CD4-positive, alpha-beta memory T cell (primary cell): Measurements from ENCODE around the gene STX5. TPM values are rescaled to one million over a fixed set of nuclear protein-coding genes. Genes with fewer than 3 reads are reported as not detected.

Experiments used
- CTCF ChIA-PET: fragments of 350-600 bp; sonication (Branson Sonifier 250); formaldehyde crosslinking; loops from one replicate; lab custom pipeline; 2021; ENCODE audit warnings: inconsistent platforms; ENCODE audit not compliant: partially characterized antibody; lab: Charles Lee
- POLR2A ChIA-PET: fragments of 350-600 bp; sonication (Branson Sonifier 250); formaldehyde crosslinking; loops from one replicate; lab custom pipeline; 2021; ENCODE audit not compliant: partially characterized antibody; lab: Charles Lee
- DNase-seq, 5 donors: peaks; one replicate each; pipeline versions ENCODE4 v3.0.0 to v3.0.0-alpha.2; 2020 to 2022; ENCODE audit warnings: mixed read lengths in 1 of 5
- H3K27ac ChIP-seq: one replicate; pipeline ENCODE4 v1.7.0; 2013; ENCODE audit warnings: low read depth, low read length
- H3K27me3 ChIP-seq: 2 replicates; pipeline ENCODE4 v1.7.0; 2013; ENCODE audit warnings: mild to moderate bottlenecking, low read length, moderate library complexity; ENCODE audit not compliant: insufficient read depth
- H3K36me3 ChIP-seq: 2 replicates; pipeline ENCODE4 v1.7.0; 2013; ENCODE audit warnings: mild to moderate bottlenecking, low read length, moderate library complexity; ENCODE audit not compliant: insufficient read depth
- H3K4me1 ChIP-seq: 2 replicates; pipeline ENCODE4 v1.7.0; 2013; ENCODE audit warnings: mild to moderate bottlenecking, low read length, moderate library complexity; ENCODE audit not compliant: insufficient read depth
- H3K4me3 ChIP-seq, 2 donors: one replicate each; pipeline ENCODE4 v1.7.0; 2013; ENCODE audit warnings: low read length in 2 of 2, mild to moderate bottlenecking in 1 of 2
- H3K9me3 ChIP-seq, 2 donors: one replicate each; pipeline ENCODE4 v1.7.0; 2013; ENCODE audit warnings: low read length in 2 of 2, control low read depth in 1 of 2; ENCODE audit not compliant: control insufficient read depth in 1 of 2
- H3K27ac Mint-ChIP-seq, 7 donors: one replicate each; pipeline ENCODE4 v1.8.0; 2020 to 2021; ENCODE audit warnings: mixed read lengths in 7 of 7, mild to moderate bottlenecking in 6 of 7, inconsistent platforms in 3 of 7, moderate library complexity in 3 of 7
- H3K27me3 Mint-ChIP-seq, 2 donors: one replicate each; pipeline ENCODE4 v1.8.0; 2020 to 2021; ENCODE audit warnings: mixed read lengths in 2 of 2
- H3K36me3 Mint-ChIP-seq, 2 donors: one replicate each; pipeline ENCODE4 v1.8.0; 2020 to 2021; ENCODE audit warnings: mixed read lengths in 2 of 2, inconsistent platforms in 1 of 2, mild to moderate bottlenecking in 1 of 2
- H3K4me1 Mint-ChIP-seq, 4 donors: one replicate each; pipeline ENCODE4 v1.8.0; 2020 to 2021; ENCODE audit warnings: mixed read lengths in 4 of 4, mild to moderate bottlenecking in 1 of 4
- H3K4me3 Mint-ChIP-seq, 8 donors: one replicate each; pipeline ENCODE4 v1.8.0; 2020 to 2021; ENCODE audit warnings: mixed read lengths in 8 of 8, mild to moderate bottlenecking in 7 of 8, moderate library complexity in 6 of 8, inconsistent platforms in 3 of 8
- H3K9me3 Mint-ChIP-seq, 8 donors: one replicate each; pipeline ENCODE4 v1.8.0; 2020 to 2021; ENCODE audit warnings: mixed read lengths in 8 of 8, mild to moderate bottlenecking in 5 of 8, inconsistent platforms in 3 of 8, moderate library complexity in 1 of 8
- intact Hi-C: fragments of 100-400 bp; cut with micrococcal nuclease; formaldehyde crosslinking; loops from one replicate; pipeline ENCODE4 v1.15.1; 2023
- polyA plus RNA-seq, 2 donors: library from polyadenylated mRNA; unstranded; fragments of 300-500 nt; fragmentation: Illumina TruSeq; gene quantifications; one replicate each; pipeline ENCODE4 v1.2.3, GENCODE V29; 2021
- total RNA-seq, 2 experiments: library from RNA; stranded (reverse); gene quantifications; one replicate each; pipeline ENCODE4 v1.2.3, GENCODE V29; 2021

The STX5 gene
- total and polyA plus RNA-seq, 4 experiments from 2014 or later: 30.4 to 67.9 (median 48.9) TPM

GRCh38 chr11:62791501-62792201, 40.2 kb downstream of the STX5 start, which contains the start of gene TMEM223:
TMEM223 (minus strand) TSS chr11:62792006; CDS start chr11:62791994, 12 bp downstream.
- H3K4me3 Mint-ChIP-seq: peak within 1 kb of the TSS; percentile 83 to 95 (median 88)
- peaks cover 31 to 73% (median 48%) of the 10 kb centered on the region in 4 donors for H3K4me1 Mint-ChIP-seq
- intact Hi-C loops: loop anchor here (1.0 kb wide), 2 partner anchors 14 to 64 kb away; partner anchors contain the start of gene NXF1
- no peaks in the 10 kb centered on the region for H3K27me3 Mint-ChIP-seq
- no peaks in the 10 kb centered on the region for H3K9me3 ChIP-seq
- H3K4me1 ChIP-seq: peaks cover 46% of the 10 kb centered on the region
- H3K9me3 Mint-ChIP-seq: peaks cover 0 to 1% (median 0%) of the 10 kb centered on the region in 8 donors
- peak within 1 kb of the TSS; percentile 66 to 81 for H3K4me3 ChIP-seq
- peak within 1 kb of the TSS; percentile 84 for H3K27ac ChIP-seq
- peak; percentile 86 to 92 (median 87) for DNase-seq
- H3K36me3 ChIP-seq: peaks cover 55% of the 10 kb centered on the region
- CTCF ChIA-PET: no interaction called here
- POLR2A ChIA-PET: interaction anchor here (0.8 to 25.8 kb wide), 17 partner anchors 12 to 170 kb away, joined by 3 to 801 read pairs (median 7); partner anchors contain the start of genes B3GAT3, C11orf98, CSKMT and HNRNPUL2
- no peaks in the 10 kb centered on the region for H3K27me3 ChIP-seq
- peaks cover 35 to 74% of the 10 kb centered on the region in 2 donors for H3K36me3 Mint-ChIP-seq
- H3K27ac Mint-ChIP-seq: peak within 1 kb of the TSS; percentile 89 to 98 (median 95)

GRCh38 chr11:62789576-62789975, 42.3 kb downstream of the STX5 start:
- Histone ChIP-seq H3K27ac (peak overlapping the region; percentile 84), H3K4me1 (peaks cover 55% of the 10 kb centered on the region), H3K9me3 (no peaks in the 10 kb centered on the region), H3K4me3 (no peak overlapping the region), H3K36me3 (peaks cover 34% of the 10 kb centered on the region), H3K27me3 (no peaks in the 10 kb centered on the region)
- DNase-seq: no peak
- Mint-ChIP-seq H3K36me3 (peaks cover 19 to 59% of the 10 kb centered on the region in 2 donors), H3K27ac (peak overlapping the region; percentile 89 to 98 (median 96)), H3K4me3 (peak overlapping the region; percentile 53 to 95 (median 80)), H3K4me1 (peaks cover 36 to 74% (median 56%) of the 10 kb centered on the region in 4 donors), H3K27me3 (no peaks in the 10 kb centered on the region), H3K9me3 (peaks cover 0 to 1% (median 0%) of the 10 kb centered on the region in 8 donors)
- intact Hi-C loops: no loop called here
- CTCF ChIA-PET: interaction anchor here (0.6 to 5.4 kb wide), 5 partner anchors 18 to 92 kb away, joined by 3 to 72 read pairs (median 3); partner anchors contain the start of genes SLC3A2, TAF6L and ZBTB3
- POLR2A ChIA-PET: interaction anchor here (1.0 to 25.8 kb wide), 12 partner anchors 14 to 236 kb away, joined by 3 to 801 read pairs (median 38); partner anchors contain the start of genes C11orf98, CSKMT, HNRNPUL2 and NXF1

GRCh38 chr11:62788991-62789390, 42.9 kb downstream of the STX5 start:
- intact Hi-C loops: no loop called here
- peak overlapping the region; percentile 89 to 98 (median 97) for H3K27ac Mint-ChIP-seq
- H3K4me1 Mint-ChIP-seq: peaks cover 34 to 68% (median 53%) of the 10 kb centered on the region in 4 donors
- H3K27ac ChIP-seq: no peak overlapping the region
- peaks cover 0 to 1% (median 0%) of the 10 kb centered on the region in 8 donors for H3K9me3 Mint-ChIP-seq
- POLR2A ChIA-PET: interaction anchor here (0.7 to 25.8 kb wide), 13 partner anchors 15 to 236 kb away, joined by 3 to 801 read pairs (median 25); partner anchors contain the start of genes GNG3, HNRNPUL2, NXF1 and SLC3A2
- no peak for DNase-seq
- H3K36me3 Mint-ChIP-seq: peaks cover 13 to 53% of the 10 kb centered on the region in 2 donors
- H3K4me3 ChIP-seq: no peak overlapping the region
- H3K9me3 ChIP-seq: no peaks in the 10 kb centered on the region
- no peaks in the 10 kb centered on the region for H3K27me3 Mint-ChIP-seq
- no peaks in the 10 kb centered on the region for H3K27me3 ChIP-seq
- peak overlapping the region; percentile 52 to 96 (median 87) for H3K4me3 Mint-ChIP-seq
- CTCF ChIA-PET: interaction anchor here (1.0 to 5.4 kb wide), 6 partner anchors 12 to 74 kb away, joined by 3 to 105 read pairs (median 18); partner anchors contain the start of gene ZBTB3
- peaks cover 28% of the 10 kb centered on the region for H3K36me3 ChIP-seq
- peaks cover 55% of the 10 kb centered on the region for H3K4me1 ChIP-seq

GRCh38 chr11:62787005-62787759, 44.7 kb downstream of the STX5 start, which contains the start of gene TMEM179B:
TMEM179B (plus strand) TSS chr11:62787402; CDS start chr11:62787432, 30 bp downstream.
- Mint-ChIP-seq H3K36me3 (peaks cover 6 to 50% of the 10 kb centered on the region in 2 donors), H3K27me3 (no peaks in the 10 kb centered on the region), H3K4me1 (peaks cover 29 to 61% (median 47%) of the 10 kb centered on the region in 4 donors), H3K9me3 (peaks cover 0 to 3% (median 0%) of the 10 kb centered on the region in 8 donors), H3K4me3 (peak within 1 kb of the TSS; percentile 93 to 97 (median 96)), H3K27ac (peak within 1 kb of the TSS; percentile 89 to 98 (median 97))
- Histone ChIP-seq H3K9me3 (no peaks in the 10 kb centered on the region), H3K27ac (peak within 1 kb of the TSS; percentile 84), H3K27me3 (no peaks in the 10 kb centered on the region), H3K4me3 (peak within 1 kb of the TSS; percentile 73 to 95), H3K4me1 (peaks cover 45% of the 10 kb centered on the region), H3K36me3 (peaks cover 17% of the 10 kb centered on the region)
- intact Hi-C loops: loop anchor here (1.0 to 2.0 kb wide), 8 partner anchors 18 to 94 kb away; partner anchors contain the start of genes NXF1, POLR2G, STX5 and TEX54
- ChIA-PET POLR2A (interaction anchor here (0.6 to 25.8 kb wide), 32 partner anchors 9 to 385 kb away, joined by 3 to 801 read pairs (median 8); partner anchors contain the start of genes C11orf98, CSKMT, GANAB and GNG3), CTCF (interaction anchor here (0.6 to 5.4 kb wide), 38 partner anchors 9 to 195 kb away, joined by 3 to 105 read pairs (median 6); partner anchors contain the start of genes BSCL2, C11orf98, CSKMT and GNG3)
- peak; percentile 95 to 99 (median 96) for DNase-seq

- Histone ChIP-seq H3K4me3 (peak overlapping the region; percentile 73 to 95), H3K36me3 (peaks cover 15% of the 10 kb centered on the region), H3K9me3 (no peaks in the 10 kb centered on the region), H3K27ac (peak overlapping the region; percentile 84), H3K27me3 (no peaks in the 10 kb centered on the region), H3K4me1 (peaks cover 43% of the 10 kb centered on the region)
- peak overlapping the region; percentile 89 to 97 (median 96) for H3K27ac Mint-ChIP-seq
- H3K4me3 Mint-ChIP-seq: peak overlapping the region; percentile 85 to 96 (median 88)
- H3K36me3 Mint-ChIP-seq: peaks cover 3 to 46% of the 10 kb centered on the region in 2 donors
- intact Hi-C loops: loop anchor here (1.0 to 2.0 kb wide), 11 partner anchors 15 to 95 kb away; partner anchors contain the start of genes NXF1, POLR2G, STX5 and TAF6L
- DNase-seq: peak; percentile 82 to 85 (median 83)
- ChIA-PET POLR2A (interaction anchor here (0.6 to 25.8 kb wide), 36 partner anchors 9 to 384 kb away, joined by 3 to 801 read pairs (median 6); partner anchors contain the start of genes B3GAT3, C11orf98, CSKMT and GANAB), CTCF (interaction anchor here (0.9 to 5.4 kb wide), 38 partner anchors 9 to 195 kb away, joined by 3 to 105 read pairs (median 6); partner anchors contain the start of genes BSCL2, C11orf98, CSKMT and GNG3)
- peaks cover 0 to 3% (median 0%) of the 10 kb centered on the region in 8 donors for H3K9me3 Mint-ChIP-seq
- H3K4me1 Mint-ChIP-seq: peaks cover 28 to 54% (median 43%) of the 10 kb centered on the region in 4 donors
- no peaks in the 10 kb centered on the region for H3K27me3 Mint-ChIP-seq
Measured at GRCh38 chr11:62786318-62787004, 45.4 kb downstream of the STX5 start.

- ChIA-PET CTCF (no interaction called here), POLR2A (no interaction called here)
- Mint-ChIP-seq H3K4me1 (peaks cover 9 to 17% (median 14%) of the 10 kb centered on the region in 4 donors), H3K4me3 (no peak overlapping the region), H3K27me3 (no peaks in the 10 kb centered on the region), H3K27ac (peak overlapping the region in 2 of 7 donors; percentile 27 to 31), H3K9me3 (peaks cover 0 to 1% (median 0%) of the 10 kb centered on the region in 8 donors), H3K36me3 (peaks cover 0 to 24% of the 10 kb centered on the region in 2 donors)
- Histone ChIP-seq H3K27me3 (no peaks in the 10 kb centered on the region), H3K4me3 (no peak overlapping the region), H3K4me1 (peaks cover 10% of the 10 kb centered on the region), H3K27ac (no peak overlapping the region), H3K36me3 (no peaks in the 10 kb centered on the region), H3K9me3 (no peaks in the 10 kb centered on the region)
- intact Hi-C loops: no loop called here
- no peak for DNase-seq
Measured at GRCh38 chr11:62782753-62783152, 49.1 kb downstream of the STX5 start.
